Neural cell (in vitro differentiated cells): ENCODE data around the gene GRAMD1C. TPM values are rescaled to one million over a fixed set of nuclear protein-coding genes. Genes with fewer than 3 reads are reported as not detected.

Experiments used
- H2AFZ ChIP-seq: fragments of 200-600, 300-800 bp; sonication (generic), shearing (Covaris generic); 2 replicates; pipeline ENCODE4 v1.6.0; 2014; ENCODE audit warnings: low read depth, mild to moderate bottlenecking, antibody characterized with exemption, low read length, moderate library complexity
- H3F3A ChIP-seq: fragments of 200-600 bp; shearing (Covaris generic); 2 replicates; pipeline ENCODE4 v1.6.1; 2016; ENCODE audit warnings: mild to moderate bottlenecking, moderate library complexity, mixed read lengths, antibody characterized with exemption, low read length; ENCODE audit not compliant: insufficient read depth, poor library complexity, severe bottlenecking
- H3K27ac ChIP-seq: fragments of 200-600, 300-800 bp; sonication (generic), shearing (Covaris generic); 2 replicates; pipeline ENCODE4 v1.5.1; 2014; ENCODE audit warnings: mild to moderate bottlenecking, low read length, moderate library complexity
- H3K27me3 ChIP-seq: fragments of 300-800, 200-600 bp; sonication (generic), shearing (Covaris generic); 2 replicates; pipeline ENCODE4 v1.6.0; 2014; ENCODE audit warnings: mild to moderate bottlenecking, low read depth, low read length, moderate library complexity; ENCODE audit not compliant: insufficient read depth
- H3K36me3 ChIP-seq: fragments of 300-800, 200-600 bp; sonication (generic), shearing (Covaris generic); 2 replicates; pipeline ENCODE4 v1.5.1; 2014; ENCODE audit warnings: mild to moderate bottlenecking, antibody characterized with exemption, low read length, moderate library complexity; ENCODE audit not compliant: insufficient read depth
- H3K4me2 ChIP-seq: fragments of 300-800, 200-600 bp; sonication (generic), shearing (Covaris generic); 2 replicates; pipeline ENCODE4 v1.6.0; 2014; ENCODE audit warnings: mild to moderate bottlenecking, low read length
- H3K4me3 ChIP-seq: fragments of 300-800, 200-600 bp; sonication (generic), shearing (Covaris generic); 2 replicates; pipeline ENCODE4 v1.5.1; 2014; ENCODE audit warnings: mild to moderate bottlenecking, low read length, moderate library complexity
- H3K79me2 ChIP-seq: fragments of 200-600 bp; shearing (Covaris generic); replicated peaks from 2 replicates; pipeline ENCODE4 v1.6.0; 2014; ENCODE audit warnings: mild to moderate bottlenecking, low read length, moderate library complexity; ENCODE audit not compliant: insufficient read depth
- H3K9ac ChIP-seq: fragments of 300-800, 200-600 bp; sonication (generic), shearing (Covaris generic); 2 replicates; pipeline ENCODE4 v1.6.1; 2016; ENCODE audit warnings: mild to moderate bottlenecking, low read length, mixed read lengths
- H3K9me2 ChIP-seq: fragments of 200-600 bp; shearing (Covaris generic); 2 replicates; pipeline ENCODE4 v1.6.1; 2016; ENCODE audit warnings: mild to moderate bottlenecking, low read length, mixed read lengths; ENCODE audit not compliant: insufficient read depth
- H3K9me3 ChIP-seq: fragments of 200-600, 300-800 bp; sonication (generic), shearing (Covaris generic); 2 replicates; pipeline ENCODE4 v1.6.1; 2016; ENCODE audit warnings: mild to moderate bottlenecking, mixed run types, low read length, moderate library complexity, mixed read lengths
- H4K20me1 ChIP-seq: fragments of 200-600 bp; shearing (Covaris generic); 2 replicates; pipeline ENCODE4 v1.6.1; 2016; ENCODE audit warnings: mild to moderate bottlenecking, mixed run types; ENCODE audit not compliant: insufficient read depth
- EP300 ChIP-seq: fragments of 450-650 bp; conservative IDR thresholded peaks from 2 replicates; pipeline ENCODE4 v1.6.1; 2014; ENCODE audit warnings: antibody characterized with exemption, mild to moderate bottlenecking, moderate library complexity; ENCODE audit not compliant: poor library complexity, severe bottlenecking
- EZH2 ChIP-seq: fragments of 200-600, 300-800 bp; shearing (Covaris generic), sonication (generic); IDR thresholded peaks from 2 replicates; pipeline ENCODE4 v1.6.1; 2014; ENCODE audit warnings: antibody characterized with exemption, low read length, borderline replicate concordance, mild to moderate bottlenecking; ENCODE audit not compliant: insufficient read depth, poor library complexity, severe bottlenecking
- MXI1 ChIP-seq: fragments of 450-650 bp; conservative IDR thresholded peaks from 2 replicates; pipeline ENCODE4 v1.6.1; 2014; ENCODE audit warnings: antibody characterized with exemption, mild to moderate bottlenecking; ENCODE audit not compliant: poor library complexity, severe bottlenecking
- POLR2AphosphoS5 ChIP-seq: IDR thresholded peaks from 2 replicates; pipeline ENCODE4 v1.6.1; 2012
- RAD21 ChIP-seq: fragments of 450-650 bp; conservative IDR thresholded peaks from 2 replicates; pipeline ENCODE4 v1.6.1; 2014; ENCODE audit warnings: antibody characterized with exemption, mild to moderate bottlenecking, moderate library complexity
- SMC3 ChIP-seq: fragments of 450-650 bp; conservative IDR thresholded peaks from 2 replicates; pipeline ENCODE4 v1.6.1; 2014; ENCODE audit warnings: antibody characterized with exemption, mild to moderate bottlenecking, moderate library complexity; ENCODE audit not compliant: poor library complexity
- TAF1 ChIP-seq: IDR thresholded peaks from 2 replicates; pipeline ENCODE4 v1.6.1; 2012; ENCODE audit warnings: low read depth
- polyA plus RNA-seq: library from polyadenylated mRNA; depleted of rRNA; stranded (reverse); fragments of >200 nt; gene quantifications from 2 replicates; pipeline ENCODE4 v1.2.3, GENCODE V29; 2014
- TF ChIP-seq, protein P1 (sequence below): IDR thresholded peaks from 2 replicates; pipeline ENCODE4 v1.6.1; 2012; ENCODE audit warnings: borderline replicate concordance
- TF ChIP-seq, protein P2 (sequence below): fragments of 450-650 bp; IDR thresholded peaks from 2 replicates; pipeline ENCODE4 v1.5.1; 2014; ENCODE audit warnings: antibody characterized with exemption, mild to moderate bottlenecking, moderate library complexity; ENCODE audit not compliant: poor library complexity, severe bottlenecking

The GRAMD1C gene
- polyA plus RNA-seq, 1 donor from 2014 or later = 31.0 TPM

DNA sequence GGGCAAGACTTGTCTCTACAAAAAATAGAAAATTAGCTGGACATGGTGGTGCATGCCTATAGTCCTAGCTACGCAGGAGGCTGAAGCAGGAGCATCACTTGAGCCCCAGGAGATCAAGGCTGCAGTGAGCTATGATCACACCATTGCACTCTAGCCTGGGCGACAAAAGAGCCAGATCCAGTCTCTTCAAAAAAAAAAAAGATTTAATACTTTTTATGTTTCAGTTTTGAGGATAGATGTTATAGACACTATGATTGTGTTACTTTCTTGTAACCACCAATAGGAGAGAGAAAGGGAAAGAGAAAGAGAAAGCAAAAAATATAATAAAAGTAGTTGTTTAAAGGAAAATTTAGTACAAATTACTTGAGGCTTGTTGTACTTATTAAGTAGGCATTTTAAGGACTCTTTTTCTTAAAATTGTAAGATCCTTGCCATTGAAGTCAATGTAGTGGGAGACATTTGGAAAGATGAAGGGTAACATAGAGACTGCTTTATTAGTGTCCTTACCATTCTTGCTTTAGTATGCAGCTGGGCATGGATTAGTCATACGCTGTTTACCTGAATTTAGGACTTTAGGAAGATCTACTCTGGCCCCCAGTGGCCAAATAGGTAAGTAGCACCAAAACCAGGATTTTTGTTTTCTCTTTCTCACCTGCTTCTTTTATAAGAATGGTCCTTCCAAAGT, 74.1 kb downstream of the GRAMD1C start:
- H4K20me1 ChIP-seq = no peaks in the 10 kb centered on the region
- no peaks in the 10 kb centered on the region for H3K9me2 ChIP-seq
- H3K79me2 ChIP-seq = no peaks in the 10 kb centered on the region
- no peak overlapping the region for H3K4me2 ChIP-seq
- no peaks in the 10 kb centered on the region for H3K9me3 ChIP-seq
- no peak for TF ChIP-seq EP300
- TF ChIP-seq, protein P1, sequence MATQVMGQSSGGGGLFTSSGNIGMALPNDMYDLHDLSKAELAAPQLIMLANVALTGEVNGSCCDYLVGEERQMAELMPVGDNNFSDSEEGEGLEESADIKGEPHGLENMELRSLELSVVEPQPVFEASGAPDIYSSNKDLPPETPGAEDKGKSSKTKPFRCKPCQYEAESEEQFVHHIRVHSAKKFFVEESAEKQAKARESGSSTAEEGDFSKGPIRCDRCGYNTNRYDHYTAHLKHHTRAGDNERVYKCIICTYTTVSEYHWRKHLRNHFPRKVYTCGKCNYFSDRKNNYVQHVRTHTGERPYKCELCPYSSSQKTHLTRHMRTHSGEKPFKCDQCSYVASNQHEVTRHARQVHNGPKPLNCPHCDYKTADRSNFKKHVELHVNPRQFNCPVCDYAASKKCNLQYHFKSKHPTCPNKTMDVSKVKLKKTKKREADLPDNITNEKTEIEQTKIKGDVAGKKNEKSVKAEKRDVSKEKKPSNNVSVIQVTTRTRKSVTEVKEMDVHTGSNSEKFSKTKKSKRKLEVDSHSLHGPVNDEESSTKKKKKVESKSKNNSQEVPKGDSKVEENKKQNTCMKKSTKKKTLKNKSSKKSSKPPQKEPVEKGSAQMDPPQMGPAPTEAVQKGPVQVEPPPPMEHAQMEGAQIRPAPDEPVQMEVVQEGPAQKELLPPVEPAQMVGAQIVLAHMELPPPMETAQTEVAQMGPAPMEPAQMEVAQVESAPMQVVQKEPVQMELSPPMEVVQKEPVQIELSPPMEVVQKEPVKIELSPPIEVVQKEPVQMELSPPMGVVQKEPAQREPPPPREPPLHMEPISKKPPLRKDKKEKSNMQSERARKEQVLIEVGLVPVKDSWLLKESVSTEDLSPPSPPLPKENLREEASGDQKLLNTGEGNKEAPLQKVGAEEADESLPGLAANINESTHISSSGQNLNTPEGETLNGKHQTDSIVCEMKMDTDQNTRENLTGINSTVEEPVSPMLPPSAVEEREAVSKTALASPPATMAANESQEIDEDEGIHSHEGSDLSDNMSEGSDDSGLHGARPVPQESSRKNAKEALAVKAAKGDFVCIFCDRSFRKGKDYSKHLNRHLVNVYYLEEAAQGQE = no peak
- TF ChIP-seq, protein P2, sequence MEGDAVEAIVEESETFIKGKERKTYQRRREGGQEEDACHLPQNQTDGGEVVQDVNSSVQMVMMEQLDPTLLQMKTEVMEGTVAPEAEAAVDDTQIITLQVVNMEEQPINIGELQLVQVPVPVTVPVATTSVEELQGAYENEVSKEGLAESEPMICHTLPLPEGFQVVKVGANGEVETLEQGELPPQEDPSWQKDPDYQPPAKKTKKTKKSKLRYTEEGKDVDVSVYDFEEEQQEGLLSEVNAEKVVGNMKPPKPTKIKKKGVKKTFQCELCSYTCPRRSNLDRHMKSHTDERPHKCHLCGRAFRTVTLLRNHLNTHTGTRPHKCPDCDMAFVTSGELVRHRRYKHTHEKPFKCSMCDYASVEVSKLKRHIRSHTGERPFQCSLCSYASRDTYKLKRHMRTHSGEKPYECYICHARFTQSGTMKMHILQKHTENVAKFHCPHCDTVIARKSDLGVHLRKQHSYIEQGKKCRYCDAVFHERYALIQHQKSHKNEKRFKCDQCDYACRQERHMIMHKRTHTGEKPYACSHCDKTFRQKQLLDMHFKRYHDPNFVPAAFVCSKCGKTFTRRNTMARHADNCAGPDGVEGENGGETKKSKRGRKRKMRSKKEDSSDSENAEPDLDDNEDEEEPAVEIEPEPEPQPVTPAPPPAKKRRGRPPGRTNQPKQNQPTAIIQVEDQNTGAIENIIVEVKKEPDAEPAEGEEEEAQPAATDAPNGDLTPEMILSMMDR = peak; percentile 39
- TF ChIP-seq SMC3 = peak; percentile 30
- TF ChIP-seq TAF1 = no peak
- no peak for TF ChIP-seq EZH2
- TF ChIP-seq RAD21 = peak; percentile 35
- TF ChIP-seq POLR2AphosphoS5 = no peak
- TF ChIP-seq MXI1 = no peak
- no peak overlapping the region for H3K4me3 ChIP-seq
- no peaks in the 10 kb centered on the region for H3K36me3 ChIP-seq
- H3K27me3 ChIP-seq = no peaks in the 10 kb centered on the region
- H3K9ac ChIP-seq = no peak overlapping the region
- no peaks in the 10 kb centered on the region for H3F3A ChIP-seq
- H3K27ac ChIP-seq = no peak overlapping the region
- no peak overlapping the region for H2AFZ ChIP-seq

DNA sequence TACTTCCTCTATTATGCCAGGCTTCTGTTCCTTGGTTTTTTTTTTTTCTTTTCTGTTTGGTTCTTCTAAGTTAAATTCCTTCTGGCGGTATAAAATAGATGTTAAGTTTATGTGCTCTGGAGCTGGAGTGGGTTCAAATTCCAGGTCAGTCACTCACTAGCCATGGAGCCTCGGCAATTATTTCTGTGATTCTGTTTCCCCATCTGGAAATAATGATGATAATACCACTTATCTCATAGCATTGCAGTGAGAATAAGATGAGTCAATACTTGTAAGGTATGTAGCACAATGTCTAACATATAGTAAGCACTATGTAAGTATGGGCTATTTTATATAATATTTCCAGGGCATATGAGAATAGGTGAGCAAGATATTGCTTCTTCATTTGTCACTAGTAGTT, 76.1 kb downstream of the GRAMD1C start:
- Histone ChIP-seq H4K20me1 (no peaks in the 10 kb centered on the region), H3K9me2 (no peaks in the 10 kb centered on the region), H3K79me2 (no peaks in the 10 kb centered on the region), H3K27ac (no peak overlapping the region), H3K9me3 (no peaks in the 10 kb centered on the region), H3K9ac (no peak overlapping the region), H3K36me3 (no peaks in the 10 kb centered on the region), H3K4me3 (no peak overlapping the region), H3K4me2 (no peak overlapping the region), H3K27me3 (no peaks in the 10 kb centered on the region), H3F3A (no peaks in the 10 kb centered on the region), H2AFZ (no peak overlapping the region)
- TF ChIP-seq, protein P2 = no peak
- TF ChIP-seq TAF1 (no peak), MXI1 (no peak), EP300 (no peak), RAD21 (no peak), EZH2 (no peak), SMC3 (no peak), POLR2AphosphoS5 (no peak)
- TF ChIP-seq, protein P1 = no peak
